IMR-90 (cell line): ENCODE results near the gene TRNT1. TPM values are rescaled to one million over a fixed set of nuclear protein-coding genes. Genes with fewer than 3 reads are reported as not detected.

Experiments
- ATAC-seq: fragments of 200-7000 bp; cut with Tn5 transposase; 2 replicates; pipeline ENCODE4 v1.9.1; 2020; ENCODE audit warnings: low read depth, mild to moderate bottlenecking, moderate library complexity
- BruUV-seq: library from RNA; stranded (reverse); fragments of 400-500 nt; replicated peaks from 2 replicates; lab custom pipeline; 2021; lab: Mats Ljungman, UMichigan
- CTCF ChIA-PET: fragments of 300-600 bp; formaldehyde crosslinking; extraction: SDS; loops from one replicate; lab custom pipeline; 2021; ENCODE audit warnings: antibody characterized with exemption; lab: Yijun Ruan, JAX
- POLR2A ChIA-PET: fragments of 300-600 bp; sonication (Branson Sonifier 250); formaldehyde crosslinking; loops from one replicate; lab custom pipeline; 2022; ENCODE audit warnings: antibody characterized with exemption; ENCODE audit not compliant: unreplicated experiment; lab: Charles Lee
- DNase-seq: peaks from one replicate; pipeline ENCODE4 v3.0.0; 2013
- H2AFZ ChIP-seq: replicated peaks from 2 replicates; pipeline ENCODE3; 2013; ENCODE audit warnings: low read length, mild to moderate bottlenecking; ENCODE audit not compliant: poor library complexity
- H2AK5ac ChIP-seq: 2 replicates; pipeline ENCODE4 v1.6.1; 2013; ENCODE audit warnings: low read depth, low read length, inconsistent platforms
- H2AK9ac ChIP-seq: replicated peaks from 2 replicates; pipeline ENCODE3; 2013; ENCODE audit warnings: mild to moderate bottlenecking, low read depth, low read length, moderate library complexity; ENCODE audit not compliant: poor library complexity
- H2BK120ac ChIP-seq: 2 replicates; pipeline ENCODE4 v1.6.1; 2013; ENCODE audit warnings: low read depth, low read length, inconsistent platforms
- H2BK15ac ChIP-seq: 3 replicates; pipeline ENCODE4 v1.6.1; 2013; ENCODE audit warnings: low read depth, low read length, inconsistent platforms
- H2BK20ac ChIP-seq: 2 replicates; pipeline ENCODE4 v1.6.1; 2013; ENCODE audit warnings: low read depth, mild to moderate bottlenecking, inconsistent platforms, low read length, moderate library complexity
- H2BK5ac ChIP-seq: 2 replicates; pipeline ENCODE4 v1.6.1; 2013; ENCODE audit warnings: mild to moderate bottlenecking, low read depth, low read length, inconsistent platforms; ENCODE audit not compliant: poor library complexity, severe bottlenecking
- H3K14ac ChIP-seq: replicated peaks from 2 replicates; pipeline ENCODE4 v1.6.1; 2013; ENCODE audit warnings: low read depth, low read length, inconsistent platforms
- H3K18ac ChIP-seq: 2 replicates; pipeline ENCODE4 v1.6.1; 2013; ENCODE audit warnings: low read depth, low read length, control low read depth
- H3K23ac ChIP-seq: 2 replicates; pipeline ENCODE4 v1.6.1; 2013; ENCODE audit warnings: low read depth, low read length, inconsistent platforms
- H3K27ac ChIP-seq: 2 replicates; pipeline ENCODE4 v1.5.1; 2013; ENCODE audit warnings: mild to moderate bottlenecking, control low read depth, low read length; ENCODE audit not compliant: insufficient read depth
- H3K27me3 ChIP-seq: 2 replicates; pipeline ENCODE4 v1.6.1; 2013; ENCODE audit warnings: low read length; ENCODE audit not compliant: control insufficient read depth, insufficient read depth
- H3K36me3 ChIP-seq: 2 replicates; pipeline ENCODE4 v1.6.1; 2013; ENCODE audit warnings: low read length, mixed read lengths; ENCODE audit not compliant: control insufficient read depth, insufficient read depth
- H3K4ac ChIP-seq: 2 replicates; pipeline ENCODE4 v1.6.1; 2013; ENCODE audit warnings: low read depth, low read length, inconsistent platforms
- H3K4me1 ChIP-seq: 2 replicates; pipeline ENCODE4 v1.6.1; 2013; ENCODE audit warnings: low read length, mixed read lengths; ENCODE audit not compliant: control insufficient read depth, insufficient read depth
- H3K4me2 ChIP-seq: 2 replicates; pipeline ENCODE4 v1.6.1; 2013; ENCODE audit warnings: low read depth, mild to moderate bottlenecking, control low read depth, low read length, moderate library complexity
- H3K4me3 ChIP-seq: 2 replicates; pipeline ENCODE4 v1.5.1; 2013; ENCODE audit warnings: low read depth, mild to moderate bottlenecking, control low read depth, low read length, moderate library complexity; ENCODE audit not compliant: insufficient read depth
- H3K56ac ChIP-seq: 2 replicates; pipeline ENCODE4 v1.6.1; 2013; ENCODE audit warnings: low read length, inconsistent platforms; ENCODE audit not compliant: insufficient read depth; ENCODE audit errors: extremely low read depth
- H3K79me1 ChIP-seq, 2 experiments: 2 replicates each; pipeline ENCODE4 v1.6.1; 2013; ENCODE audit warnings: low read length in 2 of 2, inconsistent platforms in 1 of 2, low read depth in 1 of 2
- H3K9ac ChIP-seq: 2 replicates; pipeline ENCODE4 v1.6.1; 2013; ENCODE audit warnings: low read depth, low read length, control low read depth
- H3K9me1 ChIP-seq: 2 replicates; pipeline ENCODE4 v1.6.1; 2013; ENCODE audit warnings: low read length, inconsistent platforms; ENCODE audit not compliant: insufficient read depth
- H3K9me3 ChIP-seq: 2 replicates; pipeline ENCODE4 v1.6.1; 2013; ENCODE audit warnings: low read length; ENCODE audit not compliant: control insufficient read depth, insufficient read depth
- H4K20me1 ChIP-seq: 2 replicates; pipeline ENCODE4 v1.6.1; 2013; ENCODE audit warnings: low read length, inconsistent platforms; ENCODE audit not compliant: insufficient read depth
- H4K5ac ChIP-seq: 2 replicates; pipeline ENCODE4 v1.6.1; 2013; ENCODE audit warnings: mild to moderate bottlenecking, low read depth, low read length, control low read depth
- H4K8ac ChIP-seq, 2 experiments: 2 replicates each; pipeline ENCODE4 v1.6.1; 2013; ENCODE audit warnings: low read depth in 2 of 2, low read length in 2 of 2, control low read depth in 1 of 2, inconsistent platforms in 1 of 2
- H4K91ac ChIP-seq: 2 replicates; pipeline ENCODE4 v1.6.1; 2013; ENCODE audit warnings: low read depth, low read length, inconsistent platforms; ENCODE audit not compliant: insufficient read depth
- CHD1 ChIP-seq: IDR thresholded peaks from 2 replicates; pipeline ENCODE4 v1.6.1; 2012; ENCODE audit warnings: low read depth, low read length, improper control_type of control experiment
- FOS ChIP-seq: fragments of 150-350 bp; IDR thresholded peaks from 2 replicates; pipeline ENCODE4 v1.6.1; 2016; ENCODE audit warnings: low read depth, low read length
- MAFK ChIP-seq: IDR thresholded peaks from 2 replicates; pipeline ENCODE4 v1.6.1; 2012; ENCODE audit warnings: low read depth, low read length, improper control_type of control experiment
- MAZ ChIP-seq: IDR thresholded peaks from 2 replicates; pipeline ENCODE4 v1.6.1; 2012; ENCODE audit warnings: low read depth, mild to moderate bottlenecking, low read length, improper control_type of control experiment, moderate library complexity, borderline replicate concordance
- RAD21 ChIP-seq: IDR thresholded peaks from 2 replicates; pipeline ENCODE4 v1.6.1; 2012; ENCODE audit warnings: low read length, improper control_type of control experiment
- RCOR1 ChIP-seq: IDR thresholded peaks from 2 replicates; pipeline ENCODE4 v1.6.1; 2012; ENCODE audit warnings: mild to moderate bottlenecking, low read length, improper control_type of control experiment; ENCODE audit not compliant: insufficient replicate concordance
- RFX5 ChIP-seq: IDR thresholded peaks from 2 replicates; pipeline ENCODE4 v1.8.0; 2012; ENCODE audit warnings: low read depth, mild to moderate bottlenecking, low read length, moderate library complexity
- SMC3 ChIP-seq: fragments of 150-350 bp; IDR thresholded peaks from 2 replicates; pipeline ENCODE4 v1.6.1; 2016; ENCODE audit warnings: low read depth, mild to moderate bottlenecking, antibody characterized with exemption, low read length, moderate library complexity
- WGBS, 2 experiments: methylation state at CpG; one replicate each; pipeline versions ENCODE4 v1.1.5 to v1.1.7; 2013; ENCODE audit warnings: missing lambda C conversion rate in 2 of 2; ENCODE audit not compliant: insufficient read length in 1 of 2; ENCODE audit errors: extremely low coverage in 2 of 2; 5-methylcytosine and 5-hydroxymethylcytosine counted together
- dilution Hi-C: fragments of 300-500 bp; cut with HindIII; formaldehyde crosslinking; loops from one replicate; pipeline ENCODE4 v1.14.3; 2018; ENCODE audit warnings: low sequenced_read_pairs; ENCODE audit not compliant: unreplicated experiment
- in situ Hi-C: fragments of 300-500 bp; cut with MboI; formaldehyde crosslinking; loops from 3 replicates; pipeline ENCODE4 v1.14.3; 2019; ENCODE audit warnings: low sequenced_read_pairs, inconsistent platforms, mixed read lengths
- intact Hi-C: fragments of 100-400 bp; cut with micrococcal nuclease; formaldehyde crosslinking; loops from 2 replicates; pipeline ENCODE4 v1.10.0; 2022
- polyA plus RNA-seq, 3 experiments: library from polyadenylated mRNA; depleted of rRNA; stranded (reverse); fragments of >200 nt; gene quantifications; 2 replicates each; pipeline ENCODE4 v1.2.3, GENCODE V29; 2012; ENCODE audit warnings: low replicate concordance in 1 of 3
- total RNA-seq: library from RNA; depleted of rRNA; stranded (reverse); fragments of >200 nt; gene quantifications from 2 replicates; pipeline ENCODE4 v1.2.3, GENCODE V29; 2012
- TF ChIP-seq, protein P1 (sequence below): conservative IDR thresholded peaks from 2 replicates; pipeline ENCODE4 v1.5.1; 2012; ENCODE audit warnings: mild to moderate bottlenecking, low read depth, low read length, improper control_type of control experiment

Gene TRNT1
- total and polyA plus RNA-seq, 2 of the 4 experiments (the other 2 are of a cell fraction) = 11.8 to 12.3 TPM

DNA sequence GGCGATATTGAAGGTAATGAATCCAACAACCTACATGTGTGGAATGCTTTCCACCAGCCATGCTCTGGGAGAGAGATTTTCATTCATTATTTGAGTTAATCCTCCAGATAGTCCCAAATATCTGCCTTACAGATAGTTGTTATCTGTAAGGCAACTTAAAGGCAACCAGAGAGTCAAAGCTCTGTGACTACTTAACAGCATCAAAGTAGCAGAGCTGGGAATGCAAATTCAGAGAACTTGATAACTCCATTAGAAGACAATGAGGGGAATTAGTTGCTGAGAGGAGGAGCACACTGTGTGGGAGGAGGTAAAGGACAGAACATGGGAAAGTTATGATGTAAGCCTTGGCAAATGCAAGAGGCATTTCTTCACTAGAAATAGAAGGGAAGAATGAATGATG, 63.2 kb downstream of the TRNT1 start:
- H3K4me2 ChIP-seq = no peak overlapping the region
- no peaks in the 10 kb centered on the region for H3K4me1 ChIP-seq
- in situ Hi-C loops (no loop called here), dilution Hi-C loops (no loop called here), intact Hi-C loops (no loop called here)
- TF ChIP-seq MAFK = no peak
- no peak for TF ChIP-seq CHD1
- TF ChIP-seq RAD21 = no peak
- TF ChIP-seq RFX5 = no peak
- TF ChIP-seq, protein P1, sequence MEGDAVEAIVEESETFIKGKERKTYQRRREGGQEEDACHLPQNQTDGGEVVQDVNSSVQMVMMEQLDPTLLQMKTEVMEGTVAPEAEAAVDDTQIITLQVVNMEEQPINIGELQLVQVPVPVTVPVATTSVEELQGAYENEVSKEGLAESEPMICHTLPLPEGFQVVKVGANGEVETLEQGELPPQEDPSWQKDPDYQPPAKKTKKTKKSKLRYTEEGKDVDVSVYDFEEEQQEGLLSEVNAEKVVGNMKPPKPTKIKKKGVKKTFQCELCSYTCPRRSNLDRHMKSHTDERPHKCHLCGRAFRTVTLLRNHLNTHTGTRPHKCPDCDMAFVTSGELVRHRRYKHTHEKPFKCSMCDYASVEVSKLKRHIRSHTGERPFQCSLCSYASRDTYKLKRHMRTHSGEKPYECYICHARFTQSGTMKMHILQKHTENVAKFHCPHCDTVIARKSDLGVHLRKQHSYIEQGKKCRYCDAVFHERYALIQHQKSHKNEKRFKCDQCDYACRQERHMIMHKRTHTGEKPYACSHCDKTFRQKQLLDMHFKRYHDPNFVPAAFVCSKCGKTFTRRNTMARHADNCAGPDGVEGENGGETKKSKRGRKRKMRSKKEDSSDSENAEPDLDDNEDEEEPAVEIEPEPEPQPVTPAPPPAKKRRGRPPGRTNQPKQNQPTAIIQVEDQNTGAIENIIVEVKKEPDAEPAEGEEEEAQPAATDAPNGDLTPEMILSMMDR = no peak
- no peak for TF ChIP-seq FOS
- no peak for TF ChIP-seq SMC3
- no peak for TF ChIP-seq RCOR1
- TF ChIP-seq MAZ = no peak
- no peak for ATAC-seq
- no peaks in the 10 kb centered on the region for H3K27me3 ChIP-seq
- H4K5ac ChIP-seq = no peak overlapping the region
- no peak overlapping the region for H3K4me3 ChIP-seq
- H4K20me1 ChIP-seq = no peaks in the 10 kb centered on the region
- no peak overlapping the region for H3K56ac ChIP-seq
- no peak overlapping the region for H2BK20ac ChIP-seq
- H3K79me1 ChIP-seq = no peaks in the 10 kb centered on the region
- no TSS peak for BruUV-seq
- no peak overlapping the region for H3K14ac ChIP-seq
- no peak overlapping the region for H4K8ac ChIP-seq
- H2AK5ac ChIP-seq = no peak overlapping the region
- H3K23ac ChIP-seq = no peak overlapping the region
- H4K91ac ChIP-seq = no peak overlapping the region
- H3K4ac ChIP-seq = no peak overlapping the region
- H3K9me1 ChIP-seq = no peaks in the 10 kb centered on the region
- POLR2A ChIA-PET = no interaction called here
- H3K18ac ChIP-seq = no peak overlapping the region
- no peaks in the 10 kb centered on the region for H3K36me3 ChIP-seq
- no peak overlapping the region for H2BK120ac ChIP-seq
- no peak overlapping the region for H2AK9ac ChIP-seq
- no peak overlapping the region for H2AFZ ChIP-seq
- DNase-seq = no peak
- CTCF ChIA-PET = no interaction called here
- no peak overlapping the region for H3K9ac ChIP-seq
- WGBS, 2 experiments = no CpG with 5 or more reads among the region's 1 CpG
- H3K9me3 ChIP-seq = no peaks in the 10 kb centered on the region
- no peak overlapping the region for H2BK5ac ChIP-seq
- no peak overlapping the region for H2BK15ac ChIP-seq
- no peak overlapping the region for H3K27ac ChIP-seq
